Measurements from ENCODE around the gene PAM. TPM values are rescaled to one million over a fixed set of nuclear protein-coding genes. Genes with fewer than 3 reads are reported as not detected.

Gene PAM
- total RNA-seq, 1 donor from 2014 or later: 267 TPM

DNA sequence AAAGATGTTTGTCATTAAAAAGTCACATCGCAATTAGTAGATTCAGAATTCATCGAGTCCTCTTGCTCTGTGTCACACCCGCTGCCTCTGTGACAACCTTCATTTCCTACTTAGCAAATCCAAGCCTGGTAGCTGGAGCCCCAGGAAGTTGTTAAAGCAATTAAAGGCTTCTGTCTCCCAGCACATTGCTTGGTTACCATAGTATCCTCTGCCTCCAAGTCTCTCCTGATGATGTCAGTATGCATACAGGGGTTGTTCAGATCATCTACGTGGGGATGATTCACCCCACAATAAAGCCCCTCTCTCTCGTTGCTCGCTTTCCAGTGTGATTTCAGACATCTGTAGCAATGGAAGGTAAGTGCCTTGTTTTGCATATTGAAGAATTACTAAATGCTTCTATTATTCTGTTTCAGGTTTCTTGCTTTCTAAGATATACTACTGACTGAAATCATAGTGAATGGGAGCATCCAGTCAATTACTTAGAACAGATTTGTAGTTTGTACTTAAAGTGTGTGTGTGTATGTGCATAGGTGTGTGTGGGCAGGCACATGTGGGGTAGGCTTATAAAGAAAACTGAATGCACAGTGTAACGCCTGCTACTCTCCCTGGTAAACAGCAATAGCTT lies 52.9 kb downstream of the PAM start:
- H3K27ac Mint-ChIP-seq (ENCODE audit: unreplicated experiment): no peak overlapping the region
- TF ChIP-seq, protein P1, sequence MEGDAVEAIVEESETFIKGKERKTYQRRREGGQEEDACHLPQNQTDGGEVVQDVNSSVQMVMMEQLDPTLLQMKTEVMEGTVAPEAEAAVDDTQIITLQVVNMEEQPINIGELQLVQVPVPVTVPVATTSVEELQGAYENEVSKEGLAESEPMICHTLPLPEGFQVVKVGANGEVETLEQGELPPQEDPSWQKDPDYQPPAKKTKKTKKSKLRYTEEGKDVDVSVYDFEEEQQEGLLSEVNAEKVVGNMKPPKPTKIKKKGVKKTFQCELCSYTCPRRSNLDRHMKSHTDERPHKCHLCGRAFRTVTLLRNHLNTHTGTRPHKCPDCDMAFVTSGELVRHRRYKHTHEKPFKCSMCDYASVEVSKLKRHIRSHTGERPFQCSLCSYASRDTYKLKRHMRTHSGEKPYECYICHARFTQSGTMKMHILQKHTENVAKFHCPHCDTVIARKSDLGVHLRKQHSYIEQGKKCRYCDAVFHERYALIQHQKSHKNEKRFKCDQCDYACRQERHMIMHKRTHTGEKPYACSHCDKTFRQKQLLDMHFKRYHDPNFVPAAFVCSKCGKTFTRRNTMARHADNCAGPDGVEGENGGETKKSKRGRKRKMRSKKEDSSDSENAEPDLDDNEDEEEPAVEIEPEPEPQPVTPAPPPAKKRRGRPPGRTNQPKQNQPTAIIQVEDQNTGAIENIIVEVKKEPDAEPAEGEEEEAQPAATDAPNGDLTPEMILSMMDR (IDR thresholded peaks at IDR 0.05): no peak
- no peak for DNase-seq (ENCODE audit: extremely low spot score, unreplicated experiment)
- no peaks in the 10 kb centered on the region for H3K27me3 Mint-ChIP-seq (ENCODE audit: unreplicated experiment)
- H3K36me3 Mint-ChIP-seq (ENCODE audit: unreplicated experiment): no peaks in the 10 kb centered on the region
- H3K9me3 Mint-ChIP-seq (ENCODE audit: unreplicated experiment): no peaks in the 10 kb centered on the region
- H3K4me1 Mint-ChIP-seq (ENCODE audit: unreplicated experiment): peaks cover 20% of the 10 kb centered on the region
- H3K4me3 Mint-ChIP-seq (ENCODE audit: unreplicated experiment): no peak overlapping the region

DNA sequence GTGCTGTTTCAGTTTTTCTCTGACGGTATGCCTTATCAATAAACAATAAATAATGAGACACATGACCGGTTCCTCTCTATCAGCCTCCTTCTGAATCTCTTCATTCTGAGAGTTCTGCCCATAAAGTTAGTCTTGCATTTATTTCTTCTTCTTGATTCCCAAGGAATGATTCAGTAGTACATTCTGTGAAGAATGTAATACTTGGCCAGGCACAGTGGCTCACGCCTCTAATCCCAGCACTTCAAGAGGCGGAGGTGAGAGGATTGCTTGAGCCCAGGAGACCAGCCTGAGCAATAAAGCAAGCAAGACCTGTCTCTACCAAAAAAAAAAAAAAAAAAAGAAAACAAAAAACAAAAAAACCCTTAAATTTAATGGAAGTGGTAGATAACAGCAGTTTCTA lies 53.9 kb downstream of the PAM start:
- no peak overlapping the region for H3K27ac Mint-ChIP-seq (ENCODE audit: unreplicated experiment)
- TF ChIP-seq, protein P1 (IDR thresholded peaks at IDR 0.05): no peak
- H3K4me3 Mint-ChIP-seq (ENCODE audit: unreplicated experiment): no peak overlapping the region
- H3K27me3 Mint-ChIP-seq (ENCODE audit: unreplicated experiment): no peaks in the 10 kb centered on the region
- DNase-seq (ENCODE audit: extremely low spot score, unreplicated experiment): no peak
- H3K9me3 Mint-ChIP-seq (ENCODE audit: unreplicated experiment): no peaks in the 10 kb centered on the region
- no peaks in the 10 kb centered on the region for H3K36me3 Mint-ChIP-seq (ENCODE audit: unreplicated experiment)
- peaks cover 20% of the 10 kb centered on the region for H3K4me1 Mint-ChIP-seq (ENCODE audit: unreplicated experiment)

DNA sequence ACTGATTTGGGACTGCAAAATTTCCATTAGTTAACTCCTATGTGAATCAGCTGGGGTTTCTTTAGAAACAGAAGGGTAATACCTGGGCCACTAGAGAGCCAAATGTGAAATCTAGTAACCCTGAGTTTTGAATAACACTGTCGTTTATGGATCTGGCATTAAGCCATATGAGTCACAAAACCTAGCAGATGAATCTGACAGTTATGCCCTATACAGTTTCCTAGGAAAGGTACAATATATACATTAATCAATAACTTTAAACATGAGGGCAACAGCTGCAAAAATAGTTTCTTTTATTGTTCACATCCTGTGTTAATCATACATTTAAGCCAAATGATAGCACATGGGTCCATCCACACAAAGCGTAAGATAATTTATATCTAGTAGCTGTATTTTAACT lies 56.9 kb downstream of the PAM start:
- H3K9me3 Mint-ChIP-seq (ENCODE audit: unreplicated experiment): no peaks in the 10 kb centered on the region
- no peak overlapping the region for H3K27ac Mint-ChIP-seq (ENCODE audit: unreplicated experiment)
- no peaks in the 10 kb centered on the region for H3K27me3 Mint-ChIP-seq (ENCODE audit: unreplicated experiment)
- DNase-seq (ENCODE audit: extremely low spot score, unreplicated experiment): no peak
- TF ChIP-seq, protein P1 (IDR thresholded peaks at IDR 0.05): no peak
- peaks cover 20% of the 10 kb centered on the region for H3K4me1 Mint-ChIP-seq (ENCODE audit: unreplicated experiment)
- no peak overlapping the region for H3K4me3 Mint-ChIP-seq (ENCODE audit: unreplicated experiment)
- H3K36me3 Mint-ChIP-seq (ENCODE audit: unreplicated experiment): peaks cover 2% of the 10 kb centered on the region

DNA sequence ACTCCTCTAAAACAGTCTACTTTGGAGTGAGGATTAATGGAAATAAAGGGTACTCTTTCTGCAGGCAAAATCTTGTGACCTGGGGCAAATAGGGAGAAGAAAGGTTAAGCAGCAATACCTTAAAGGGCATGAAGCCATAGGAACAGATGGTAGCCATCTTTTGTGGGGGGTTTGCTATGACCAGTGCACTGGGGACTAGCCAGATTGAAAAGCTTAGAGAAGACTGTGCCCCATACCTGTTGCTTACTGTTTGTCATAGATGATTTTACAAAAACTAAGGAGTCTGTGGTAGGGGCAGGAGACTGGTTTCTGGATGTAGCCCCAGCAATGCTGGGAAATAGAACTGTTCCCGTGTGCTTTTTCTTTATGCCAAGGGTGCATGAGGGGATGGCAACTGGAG lies 58.6 kb downstream of the PAM start:
- Mint-ChIP-seq H3K27me3 (ENCODE audit: unreplicated experiment) (no peaks in the 10 kb centered on the region), H3K36me3 (ENCODE audit: unreplicated experiment) (peaks cover 2% of the 10 kb centered on the region), H3K9me3 (ENCODE audit: unreplicated experiment) (no peaks in the 10 kb centered on the region), H3K4me3 (ENCODE audit: unreplicated experiment) (no peak overlapping the region), H3K27ac (ENCODE audit: unreplicated experiment) (no peak overlapping the region), H3K4me1 (ENCODE audit: unreplicated experiment) (peaks cover 10% of the 10 kb centered on the region)
- DNase-seq (ENCODE audit: extremely low spot score, unreplicated experiment): no peak
- TF ChIP-seq, protein P1 (IDR thresholded peaks at IDR 0.05): no peak

DNA sequence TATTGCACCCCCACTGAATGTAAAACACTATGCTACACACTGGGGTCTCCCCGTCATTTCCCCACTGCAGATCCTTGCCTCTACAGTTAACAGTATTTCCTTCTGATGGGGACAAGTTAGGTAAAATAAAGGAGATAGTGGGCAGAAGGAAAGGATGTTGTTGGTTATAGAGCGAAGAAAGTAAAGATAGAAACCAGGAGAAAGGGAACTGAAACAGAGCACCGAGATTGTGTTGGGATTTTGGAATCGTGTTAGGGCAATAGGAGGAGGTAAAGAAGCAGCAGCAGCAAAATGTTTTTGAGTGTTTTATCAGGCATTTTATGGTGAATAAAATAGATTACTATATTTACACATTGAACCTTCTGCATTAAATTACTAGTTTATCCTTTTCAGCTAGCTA lies 60.0 kb downstream of the PAM start:
- peaks cover 2% of the 10 kb centered on the region for H3K36me3 Mint-ChIP-seq (ENCODE audit: unreplicated experiment)
- H3K27ac Mint-ChIP-seq (ENCODE audit: unreplicated experiment): no peak overlapping the region
- H3K9me3 Mint-ChIP-seq (ENCODE audit: unreplicated experiment): no peaks in the 10 kb centered on the region
- peaks cover 10% of the 10 kb centered on the region for H3K4me1 Mint-ChIP-seq (ENCODE audit: unreplicated experiment)
- no peak overlapping the region for H3K4me3 Mint-ChIP-seq (ENCODE audit: unreplicated experiment)
- no peaks in the 10 kb centered on the region for H3K27me3 Mint-ChIP-seq (ENCODE audit: unreplicated experiment)
- TF ChIP-seq, protein P1 (IDR thresholded peaks at IDR 0.05): no peak
- DNase-seq (ENCODE audit: extremely low spot score, unreplicated experiment): no peak
